Midbrain (tissue), 1 donor: Measurements from ENCODE around the gene HMCES.

Experiments
- DNase-seq: peaks from one replicate; lab custom pipeline; 2025; lab: John Stamatoyannopoulos, UW

The HMCES gene

GRCh38 chr3:129278439-129278965, at the start of gene HMCES:
Gene HMCES (plus strand): TSS chr3:129278870. CDS start chr3:129279733, 863 bp downstream.
- peak; percentile 91 for DNase-seq

DNA sequence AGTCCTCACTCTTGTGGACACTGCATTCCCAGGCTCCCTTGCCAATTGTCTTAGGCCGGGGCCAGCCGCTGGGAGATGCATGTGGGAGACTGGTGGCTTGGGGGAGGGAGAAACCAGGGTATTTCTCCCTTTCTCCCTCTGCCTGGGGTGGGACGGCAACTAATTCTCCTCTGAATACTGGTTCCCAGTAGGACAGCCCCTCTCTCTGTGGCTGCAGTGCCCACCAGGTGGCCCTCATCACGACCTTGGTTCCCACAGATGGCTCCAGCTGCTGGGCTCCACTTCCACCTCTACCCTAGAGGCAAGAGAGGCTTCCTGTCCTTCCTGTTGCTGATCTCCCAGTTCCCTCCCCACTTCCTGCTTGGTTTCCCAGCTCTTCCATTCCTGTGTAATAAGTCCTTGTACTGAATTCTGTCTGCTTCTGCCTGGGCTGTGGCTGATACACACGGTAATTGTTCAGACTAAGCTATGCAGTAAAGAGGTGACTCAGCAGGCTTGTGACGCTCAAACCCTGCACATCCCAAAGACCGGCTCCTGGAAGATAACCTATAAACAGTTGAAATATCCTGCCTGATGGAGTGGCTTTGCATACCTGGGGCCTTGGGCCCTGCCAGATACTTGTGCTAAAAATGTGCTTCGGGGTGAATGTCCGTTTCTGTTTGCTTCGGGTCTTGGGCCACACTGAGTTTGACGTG, 49.6 kb upstream of the HMCES start:
- no peak for DNase-seq

- no peak for DNase-seq
These were observed 48.2 kb upstream of the HMCES start for GRCh38 chr3:129230311-129231019.

DNA sequence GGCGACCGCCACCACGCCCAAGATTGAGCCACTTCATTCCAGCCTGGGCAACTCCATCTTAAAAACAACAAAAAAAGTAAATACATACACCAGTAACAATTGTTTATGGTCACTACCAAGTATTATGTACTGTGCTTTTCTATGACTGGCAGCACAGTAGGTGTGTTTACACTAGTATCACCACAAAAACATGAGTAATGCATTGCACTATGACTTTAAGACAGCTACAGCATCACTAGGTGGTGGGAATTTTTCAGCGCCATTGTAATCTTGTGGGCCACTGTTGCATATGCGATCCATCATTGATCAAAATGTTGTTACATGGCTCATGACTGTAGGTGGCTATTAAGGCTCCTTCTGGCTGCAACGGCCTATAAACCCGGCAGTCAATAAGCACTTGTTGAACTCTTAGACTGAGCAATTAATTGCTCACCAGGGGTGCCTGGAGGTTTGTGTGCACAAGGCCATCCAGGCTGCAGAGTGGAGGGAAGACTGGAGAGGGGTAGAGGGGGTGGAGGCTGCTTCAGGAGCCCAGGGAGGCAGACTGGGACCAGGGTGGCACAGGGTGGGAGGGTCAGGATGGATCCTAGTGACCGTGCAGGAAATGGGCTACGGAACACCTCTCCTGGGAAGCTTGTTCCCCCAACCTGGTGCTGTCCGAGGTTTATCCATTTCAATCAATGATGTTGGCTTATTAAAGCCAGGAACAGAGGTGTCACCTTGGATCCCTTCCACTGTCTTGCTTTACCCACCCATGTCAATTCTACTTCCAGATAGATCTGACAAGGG, 47.1 kb upstream of the HMCES start:
- DNase-seq: no peak

DNA sequence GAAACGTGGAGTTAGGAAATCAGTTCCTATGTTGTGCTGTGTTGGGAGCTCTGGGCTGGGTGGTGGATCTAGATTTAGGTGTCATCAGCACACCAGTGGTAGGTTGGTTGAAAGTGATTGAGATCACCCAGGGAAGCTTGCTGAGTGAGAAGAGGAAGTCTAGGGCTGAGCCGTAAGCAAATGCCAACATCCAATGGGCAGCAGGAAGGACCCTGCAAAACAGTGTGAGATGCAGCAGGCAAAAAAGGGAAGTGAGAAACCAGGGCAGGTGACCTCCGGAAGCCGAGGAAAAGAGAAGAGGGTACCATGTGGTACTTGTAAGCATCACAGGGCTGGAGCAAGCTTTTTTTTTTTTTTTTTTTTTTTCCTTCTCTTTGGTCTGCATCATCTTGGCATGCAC, 45.1 kb upstream of the HMCES start:
- peak; percentile 38 for DNase-seq

DNA sequence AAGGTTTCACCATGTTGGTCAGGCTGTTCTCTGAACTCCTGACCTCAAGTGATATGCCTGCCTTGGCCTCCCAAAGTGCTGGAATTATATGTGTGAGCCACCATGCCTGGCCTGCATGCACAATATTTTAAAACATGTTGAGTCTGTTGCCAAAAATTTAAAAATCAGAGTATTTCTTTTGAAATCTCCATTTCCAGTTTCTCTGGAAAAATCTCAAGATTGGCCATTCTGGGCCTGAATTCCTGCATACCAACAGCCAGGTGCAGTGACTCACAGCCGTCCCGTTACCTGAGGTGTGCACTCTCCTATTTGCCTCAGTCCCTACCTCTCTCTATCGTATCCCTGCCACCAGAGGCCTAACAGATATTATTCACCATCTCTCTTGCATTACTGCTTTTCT, 44.2 kb upstream of the HMCES start:
- no peak for DNase-seq

DNA sequence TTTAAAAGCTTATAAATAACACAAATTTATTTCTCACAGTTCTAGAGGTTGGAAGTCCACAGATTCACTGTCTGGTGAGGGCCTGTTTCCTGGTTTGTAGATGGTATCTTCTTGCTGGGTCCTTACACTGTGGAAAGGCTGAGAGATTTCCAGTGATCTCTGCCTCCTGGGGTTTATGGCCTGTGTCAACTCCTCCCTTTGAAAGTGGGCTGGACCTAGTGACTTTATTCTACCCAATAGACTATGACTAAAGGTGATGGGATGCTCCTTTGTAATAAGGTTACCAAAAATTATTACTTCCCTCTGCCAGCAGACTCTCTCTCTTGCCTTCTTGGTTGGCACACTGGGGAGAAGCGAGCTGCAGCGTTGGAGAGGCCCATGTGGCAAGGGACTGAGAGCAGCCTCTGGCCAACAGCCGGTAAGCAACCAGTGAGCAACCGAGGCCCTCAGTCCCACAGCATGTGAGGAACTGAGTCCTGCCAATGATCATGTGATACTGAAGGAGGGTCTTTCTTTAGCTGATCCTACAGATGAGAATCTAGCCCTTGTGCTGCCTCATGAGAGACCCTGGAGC, 43.2 kb upstream of the HMCES start:
- DNase-seq: no peak

- no peak for DNase-seq
These were observed 39.5 kb upstream of the HMCES start for GRCh38 chr3:129238945-129239705.

- DNase-seq: no peak
These were observed 38.7 kb upstream of the HMCES start for GRCh38 chr3:129239991-129240390.

DNA sequence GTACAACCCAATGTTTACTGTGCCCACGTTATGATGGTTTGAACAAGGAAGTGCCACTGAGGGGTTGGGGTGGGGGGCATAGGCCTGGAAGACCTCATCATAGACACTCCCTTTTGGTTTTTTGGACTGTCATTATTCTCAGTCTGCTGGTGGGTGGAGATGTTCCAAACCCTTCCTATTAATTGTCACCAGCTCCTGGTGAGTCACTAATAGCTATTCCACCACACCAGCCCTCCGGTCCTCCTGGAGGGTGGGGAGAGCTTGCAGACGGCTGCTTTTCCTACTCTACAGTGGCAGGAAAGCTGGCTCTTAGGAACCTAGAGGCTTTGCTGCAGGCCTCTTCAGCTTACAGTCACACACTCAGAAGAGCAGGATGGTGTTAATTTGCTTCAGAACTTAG, 38.2 kb upstream of the HMCES start:
- no peak for DNase-seq

DNA sequence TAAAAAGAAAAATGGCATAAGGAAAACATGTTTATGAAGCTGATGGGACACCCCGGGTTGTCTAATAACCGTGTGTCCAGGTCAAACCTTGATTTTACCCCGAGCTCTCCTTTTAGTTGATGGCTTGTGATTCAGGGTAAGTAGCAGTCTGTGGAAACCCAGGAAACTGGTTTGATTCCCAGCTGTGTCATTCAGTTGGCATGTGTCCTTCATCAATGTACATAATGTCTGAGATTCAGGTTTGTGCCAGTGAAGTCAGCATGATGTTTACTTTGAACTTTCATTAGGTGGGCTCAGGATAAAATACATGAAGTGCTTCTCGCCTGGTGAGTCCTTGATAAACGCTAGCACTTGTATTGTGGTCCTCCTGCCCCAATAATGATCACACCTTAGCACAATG, 33.5 kb upstream of the HMCES start:
- DNase-seq: no peak

GRCh38 chr3:129245641-129246306, 32.9 kb upstream of the HMCES start:
- peak; percentile 84 for DNase-seq

- no peak for DNase-seq
These were observed 32.0 kb upstream of the HMCES start for GRCh38 chr3:129246636-129247035.

- DNase-seq: no peak
These were observed 30.2 kb upstream of the HMCES start for GRCh38 chr3:129248286-129248979.

- DNase-seq: peak; percentile 94
These were observed 29.2 kb upstream of the HMCES start, which contains the start of gene COPG1 for GRCh38 chr3:129249284-129250065. Gene COPG1 (plus strand): TSS chr3:129249606. CDS start chr3:129249710, 104 bp downstream.

GRCh38 chr3:129252748-129253147, 25.9 kb upstream of the HMCES start:
- no peak for DNase-seq

- DNase-seq: no peak
These were observed 24.0 kb upstream of the HMCES start for GRCh38 chr3:129254536-129255230.

GRCh38 chr3:129256270-129256669, 22.4 kb upstream of the HMCES start:
- DNase-seq: no peak

GRCh38 chr3:129257609-129258008, 21.1 kb upstream of the HMCES start:
- no peak for DNase-seq
